Retina (tissue), 1 donor: Measurements from ENCODE around the gene FNIP1.
"Not testable (repeated sequence)": the region's sequence is repeated elsewhere in the genome, so short reads cannot be mapped to it uniquely, and the experiment has no call there.

Source experiments
- DNase-seq: peaks from one replicate; pipeline ENCODE4 v3.0.0-alpha.2; 2016

FNIP1 gene

GRCh38 chr5:131796793-131797693 is at the start of gene FNIP1:
Gene FNIP1, minus strand, starts transcription at chr5:131797017. Its CDS starts 96 bp downstream, at chr5:131796921.
- DNase-seq = peak; percentile 97

GRCh38 chr5:131846536-131846935 is 49.7 kb upstream of the FNIP1 start:
- no peak for DNase-seq

GRCh38 chr5:131845828-131846227 is 49.0 kb upstream of the FNIP1 start:
- no peak for DNase-seq

GRCh38 chr5:131842971-131843370 is 46.2 kb upstream of the FNIP1 start:
- not testable (repeated sequence) for DNase-seq

- DNase-seq = not testable (repeated sequence)
Observed at GRCh38 chr5:131832702-131833101, 35.9 kb upstream of the FNIP1 start.

- no peak for DNase-seq
Observed at GRCh38 chr5:131825404-131826013, 28.7 kb upstream of the FNIP1 start.

GRCh38 chr5:131824631-131825030 is 27.8 kb upstream of the FNIP1 start:
- DNase-seq = no peak

- no peak for DNase-seq
Observed at GRCh38 chr5:131821221-131821620, 24.4 kb upstream of the FNIP1 start.

- DNase-seq = no peak
Observed at GRCh38 chr5:131818001-131818724, 21.3 kb upstream of the FNIP1 start.

GRCh38 chr5:131814990-131815389 is 18.2 kb upstream of the FNIP1 start:
- no peak for DNase-seq

GRCh38 chr5:131812371-131813160 is 15.7 kb upstream of the FNIP1 start:
- no peak for DNase-seq

GRCh38 chr5:131810510-131811249 is 13.9 kb upstream of the FNIP1 start:
- DNase-seq = peak; percentile 9

GRCh38 chr5:131795879-131796792 is 681 bp downstream of the FNIP1 start:
- DNase-seq = no peak

- no peak for DNase-seq
Observed at GRCh38 chr5:131795228-131795627, 1.6 kb downstream of the FNIP1 start.

- DNase-seq = no peak
Observed at GRCh38 chr5:131794586-131794985, 2.2 kb downstream of the FNIP1 start.

GRCh38 chr5:131792896-131793295 is 3.9 kb downstream of the FNIP1 start:
- DNase-seq = no peak

GRCh38 chr5:131791866-131792265 is 5.0 kb downstream of the FNIP1 start:
- DNase-seq = no peak

- no peak for DNase-seq
Observed at GRCh38 chr5:131790550-131790949, 6.3 kb downstream of the FNIP1 start.

- DNase-seq = no peak
Observed at GRCh38 chr5:131789765-131790164, 7.1 kb downstream of the FNIP1 start.

- no peak for DNase-seq
Observed at GRCh38 chr5:131787736-131788135, 9.1 kb downstream of the FNIP1 start.
